ENCODE data around the gene OR5AP2.
"Not testable (repeated sequence)": the region's sequence is repeated elsewhere in the genome, so short reads cannot be mapped to it uniquely, and the experiment has no call there.

OR5AP2 gene

GRCh38 chr11:56642339-56642738 lies at the start of gene OR5AP2:
Gene OR5AP2, minus strand, starts transcription at chr11:56642439. Its CDS starts 0 bp downstream, at chr11:56642439.
- no peak for DNase-seq (ENCODE audit: low read depth)

GRCh38 chr11:56691179-56691578 lies 48.9 kb upstream of the OR5AP2 start:
- DNase-seq (ENCODE audit: low read depth) = not testable (repeated sequence)

- DNase-seq (ENCODE audit: low read depth) = no peak
These were observed 46.4 kb upstream of the OR5AP2 start for GRCh38 chr11:56688554-56689100.

DNA sequence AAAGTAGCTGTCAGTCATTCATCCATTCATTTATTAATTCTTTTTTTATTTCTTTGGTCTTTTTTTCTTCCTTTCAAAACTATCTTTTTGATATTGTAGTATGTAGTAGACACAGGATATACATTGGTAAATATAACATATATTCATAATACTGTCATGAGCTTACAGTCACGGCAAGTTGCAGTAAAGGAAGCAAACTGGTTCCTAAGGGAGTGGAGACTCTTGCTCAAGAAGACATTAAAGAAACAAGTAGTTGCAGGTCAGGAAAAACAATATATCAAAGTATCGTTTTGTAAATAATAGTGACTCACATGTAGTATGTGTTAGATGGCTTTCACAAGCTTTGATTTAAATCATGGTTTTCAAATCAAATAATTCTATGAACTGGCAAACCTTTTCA lies 28.7 kb upstream of the OR5AP2 start:
- DNase-seq (ENCODE audit: low read depth) = no peak

- no peak for DNase-seq (ENCODE audit: low read depth)
These were observed 21.1 kb upstream of the OR5AP2 start, which contains the start of gene OR5AR1 for GRCh38 chr11:56663386-56663785. Gene OR5AR1, plus strand, starts transcription at chr11:56663686. Its CDS starts 0 bp downstream, at chr11:56663686.

DNA sequence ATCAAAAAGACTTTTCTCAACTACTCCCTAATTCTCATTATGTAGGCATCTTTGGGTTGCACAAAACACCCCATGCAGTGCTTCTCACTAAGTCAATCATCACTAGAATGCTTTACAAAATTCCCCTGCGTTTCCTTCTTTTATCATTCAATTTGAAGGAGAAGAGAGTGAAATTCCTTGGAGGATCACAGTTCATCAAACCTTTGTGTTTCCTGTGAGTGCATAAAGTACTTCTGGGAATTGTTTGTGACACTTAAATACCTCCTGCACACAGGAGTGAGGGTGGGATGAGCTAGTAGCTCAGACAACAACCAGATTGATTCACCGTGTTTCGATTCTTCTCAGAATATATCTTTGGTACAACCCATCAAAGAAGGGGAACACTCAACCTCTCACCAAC lies 17.5 kb upstream of the OR5AP2 start:
- no peak for DNase-seq (ENCODE audit: low read depth)

DNA sequence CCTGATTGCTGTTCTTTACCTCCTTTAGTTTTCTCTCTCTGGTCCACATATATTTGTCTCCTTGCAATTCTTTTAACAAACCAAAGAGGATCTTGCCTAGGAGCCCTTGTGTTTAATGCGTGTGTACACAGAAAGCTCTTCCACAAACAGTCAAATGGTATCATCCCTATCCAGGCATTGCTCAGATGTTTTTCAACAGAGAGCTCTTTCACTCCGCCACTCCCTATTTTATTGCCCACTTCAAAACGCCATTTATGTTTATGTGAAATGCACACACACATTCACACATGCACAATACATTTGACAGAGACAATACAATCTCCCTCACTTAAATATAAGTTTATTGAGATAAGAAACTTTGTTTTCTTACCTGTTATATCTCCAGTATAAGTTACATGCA lies 4.7 kb downstream of the OR5AP2 start:
- DNase-seq (ENCODE audit: low read depth) = no peak

GRCh38 chr11:56636861-56637260 lies 5.4 kb downstream of the OR5AP2 start:
- no peak for DNase-seq (ENCODE audit: low read depth)

GRCh38 chr11:56632329-56632728 lies 9.9 kb downstream of the OR5AP2 start:
- no peak for DNase-seq (ENCODE audit: low read depth)

DNA sequence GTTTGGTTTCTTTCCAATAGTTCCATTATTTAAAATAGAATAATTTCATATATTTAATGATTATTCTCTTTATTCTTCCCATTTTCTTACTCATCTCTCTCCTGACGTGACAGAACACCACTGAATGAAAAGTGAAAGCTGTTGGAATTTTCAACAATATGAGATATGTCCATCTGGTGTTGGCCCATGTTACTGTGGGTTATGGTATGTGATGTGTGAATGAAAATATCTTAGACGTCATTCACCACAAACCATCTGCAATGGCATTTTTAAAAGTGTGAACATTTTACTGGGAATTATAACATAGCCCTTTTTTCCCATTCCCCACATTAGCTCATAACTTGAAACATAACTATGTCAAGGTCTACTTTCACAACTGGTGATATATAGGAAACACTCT lies 16.3 kb downstream of the OR5AP2 start:
- no peak for DNase-seq (ENCODE audit: low read depth)

- DNase-seq (ENCODE audit: low read depth) = no peak
These were observed 17.6 kb downstream of the OR5AP2 start for GRCh38 chr11:56624661-56625110.

DNA sequence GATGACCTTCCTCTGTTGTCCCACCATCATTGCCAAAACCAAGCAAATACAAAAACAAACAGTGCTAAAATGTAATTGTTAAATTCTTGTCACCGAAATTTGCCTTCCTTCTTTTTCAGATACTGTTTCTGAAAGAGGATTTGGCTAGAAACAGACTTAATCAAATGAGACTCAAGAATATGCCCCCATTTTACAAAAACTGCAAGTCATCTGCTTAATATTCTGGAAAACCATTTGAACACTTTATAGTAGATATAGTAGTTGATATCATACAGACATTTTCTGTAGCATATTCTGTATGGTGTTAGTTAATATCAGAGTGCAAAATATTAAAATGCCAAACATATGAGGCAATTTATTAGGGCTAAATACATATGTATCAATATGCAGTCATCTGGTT lies 31.1 kb downstream of the OR5AP2 start:
- no peak for DNase-seq (ENCODE audit: low read depth)

GRCh38 chr11:56592088-56592717 lies 50.0 kb downstream of the OR5AP2 start:
- DNase-seq (ENCODE audit: low read depth) = not testable (repeated sequence)

All from fibroblast of the conjunctiva (primary cell).